K562 (cell line): ENCODE measurements around the gene DNAJB13. TPM values are rescaled to one million over a fixed set of nuclear protein-coding genes. Genes with fewer than 3 reads are reported as not detected.

Experiments
- CBFA2T2 ChIP-seq: fragments of 450-650 bp; conservative IDR thresholded peaks from 2 replicates; pipeline ENCODE4 v1.6.1; 2017; ENCODE audit warnings: mild to moderate bottlenecking
- EGR1 ChIP-seq: fragments of 450-650 bp; conservative IDR thresholded peaks from 2 replicates; pipeline ENCODE4 v1.6.1; 2017; ENCODE audit warnings: mild to moderate bottlenecking
- EHMT2 ChIP-seq: fragments of 450-650 bp; IDR thresholded peaks from 2 replicates; pipeline ENCODE4 v1.6.1; 2018; ENCODE audit warnings: antibody characterized with exemption
- GATAD2B ChIP-seq: fragments of 450-650 bp; IDR thresholded peaks from 2 replicates; pipeline ENCODE4 v1.6.1; 2017; ENCODE audit warnings: mild to moderate bottlenecking, borderline replicate concordance
- MAFG ChIP-seq: fragments of 450-650 bp; conservative IDR thresholded peaks from 2 replicates; pipeline ENCODE4 v1.6.1; 2016; ENCODE audit warnings: missing genetic modification characterization, missing compliant biosample characterization
- MAFK ChIP-seq: IDR thresholded peaks from 2 replicates; pipeline ENCODE4 v1.6.1; 2011; ENCODE audit warnings: low read length, improper control_type of control experiment
- MTA3 ChIP-seq: fragments of 450-650 bp; formaldehyde crosslinking; IDR thresholded peaks from 2 replicates; pipeline ENCODE4 v1.6.1; 2017; ENCODE audit warnings: mild to moderate bottlenecking, borderline replicate concordance
- MYNN ChIP-seq, 2 experiments: sonication (generic); formaldehyde crosslinking in 1 of 2; IDR thresholded peaks; 2 replicates each; pipeline versions ENCODE4 v1.5.0 to v1.6.1; 2016 to 2020; ENCODE audit warnings: antibody characterized with exemption in 1 of 2, missing genetic modification reagents in 1 of 2
- NCOA1 ChIP-seq: fragments of 450-650 bp; IDR thresholded peaks from 2 replicates; pipeline ENCODE4 v1.6.1; 2016; ENCODE audit warnings: low read depth
- NCOA4 ChIP-seq: fragments of 450-650 bp; IDR thresholded peaks from 2 replicates; pipeline ENCODE4 v1.6.1; 2018; ENCODE audit warnings: mild to moderate bottlenecking; ENCODE audit not compliant: partially characterized antibody
- NR1H2 ChIP-seq: sonication (generic); formaldehyde crosslinking; IDR thresholded peaks from 2 replicates; pipeline ENCODE4 v1.4.0; 2020; ENCODE audit warnings: mild to moderate bottlenecking, missing genetic modification reagents
- NR3C1 ChIP-seq: sonication (generic); formaldehyde crosslinking; IDR thresholded peaks from 2 replicates; pipeline ENCODE4 v1.8.1; 2022; ENCODE audit warnings: missing genetic modification reagents
- PHF8 ChIP-seq: fragments of 200-600 bp; sonication (generic); IDR thresholded peaks from 2 replicates; pipeline ENCODE4 v1.6.1; 2012; ENCODE audit warnings: mixed run types, mild to moderate bottlenecking, inconsistent platforms, low read length, moderate library complexity, borderline replicate concordance
- RB1 ChIP-seq: fragments of 450-650 bp; IDR thresholded peaks from 2 replicates; pipeline ENCODE4 v1.6.1; 2017; ENCODE audit warnings: low read depth, mild to moderate bottlenecking
- RBFOX2 ChIP-seq: fragments of 200-400 bp; formaldehyde crosslinking; IDR thresholded peaks from 2 replicates; pipeline ENCODE4 v1.6.1; 2017; ENCODE audit warnings: low read depth, mild to moderate bottlenecking, low read length, moderate library complexity
- SMARCB1 ChIP-seq: IDR thresholded peaks from 2 replicates; pipeline ENCODE4 v1.6.1; 2011; ENCODE audit warnings: improper control_type of control experiment, low read depth; ENCODE audit not compliant: insufficient read length
- SMARCC2 ChIP-seq: fragments of 450-650 bp; IDR thresholded peaks from 2 replicates; pipeline ENCODE4 v1.6.1; 2017; ENCODE audit warnings: antibody characterized with exemption, moderate library complexity, mild to moderate bottlenecking, low read depth
- SREBF1 ChIP-seq: fragments of 150-350 bp; IDR thresholded peaks from 2 replicates; pipeline ENCODE4 v1.6.1; 2014; ENCODE audit warnings: antibody characterized with exemption, low read depth, low read length, borderline replicate concordance
- SRF ChIP-seq, 2 experiments: fragments of 250-450, 450-650 bp in 1 of 2; sonication (Bioruptor Pico) in 1 of 2; sonication (generic) in 1 of 2; formaldehyde crosslinking; IDR thresholded peaks; 2 replicates each; pipeline versions ENCODE4 v1.5.0 to v1.5.1; 2020 to 2022; ENCODE audit warnings: mild to moderate bottlenecking in 1 of 2, missing genetic modification reagents in 1 of 2
- SUPT5H ChIP-seq: fragments of 450-650 bp; IDR thresholded peaks from 2 replicates; pipeline ENCODE4 v1.6.1; 2016
- ZBTB2 ChIP-seq: fragments of 450-650 bp; IDR thresholded peaks from 2 replicates; pipeline ENCODE4 v1.6.1; 2016; ENCODE audit warnings: antibody characterized with exemption
- ZKSCAN1 ChIP-seq: fragments of 150-350 bp; IDR thresholded peaks from 2 replicates; pipeline ENCODE4 v1.6.1; 2016; ENCODE audit warnings: low read depth, low read length
- polyA plus RNA-seq, 8 experiments: library from polyadenylated mRNA; depleted of rRNA in 4 of 8; stranded (reverse) in 5 of 8; unstranded in 3 of 8; fragments of >200 nt; fragmentation: Nextera tagmentation in 2 of 8; fragmentation: Illumina TruSeq in 1 of 8; extraction: Ambion mirVana in 2 of 8; extraction: Trizol in 1 of 8; gene quantifications; 2 replicates each; pipeline versions ENCODE4 v1.2.1 to v1.2.3, GENCODE V29; 2011 to 2014; ENCODE audit warnings: inconsistent platforms in 1 of 8, missing spikeins in 1 of 8
- total RNA-seq, 7 experiments: library from RNA; depleted of rRNA in 6 of 7; stranded (reverse); fragments of >200 nt in 6 of 7; fragmentation: Illumina TruSeq in 2 of 7; extraction: Trizol in 2 of 7; gene quantifications; 2 replicates each; pipeline versions ENCODE4 v1.2.1 to v1.2.3, GENCODE V29; 2011 to 2021; ENCODE audit warnings: low replicate concordance in 1 of 7
- TF ChIP-seq, protein P1 (sequence below): fragments of 250-450 bp; sonication (Bioruptor Pico); IDR thresholded peaks from 2 replicates; pipeline ENCODE4 v1.8.0; 2022; ENCODE audit warnings: moderate library complexity, mild to moderate bottlenecking, inconsistent platforms
- TF ChIP-seq, protein P2 (sequence below): fragments of 450-650 bp; formaldehyde crosslinking; IDR thresholded peaks from 2 replicates; pipeline ENCODE4 v1.4.0; 2022; ENCODE audit warnings: missing genetic modification characterization

Gene DNAJB13
- total and polyA plus RNA-seq, 9 of the 15 experiments (the other 6 are each of a cell fraction or from before 2014, with no cell fraction given): 0.14 TPM; not detected in 8

DNA sequence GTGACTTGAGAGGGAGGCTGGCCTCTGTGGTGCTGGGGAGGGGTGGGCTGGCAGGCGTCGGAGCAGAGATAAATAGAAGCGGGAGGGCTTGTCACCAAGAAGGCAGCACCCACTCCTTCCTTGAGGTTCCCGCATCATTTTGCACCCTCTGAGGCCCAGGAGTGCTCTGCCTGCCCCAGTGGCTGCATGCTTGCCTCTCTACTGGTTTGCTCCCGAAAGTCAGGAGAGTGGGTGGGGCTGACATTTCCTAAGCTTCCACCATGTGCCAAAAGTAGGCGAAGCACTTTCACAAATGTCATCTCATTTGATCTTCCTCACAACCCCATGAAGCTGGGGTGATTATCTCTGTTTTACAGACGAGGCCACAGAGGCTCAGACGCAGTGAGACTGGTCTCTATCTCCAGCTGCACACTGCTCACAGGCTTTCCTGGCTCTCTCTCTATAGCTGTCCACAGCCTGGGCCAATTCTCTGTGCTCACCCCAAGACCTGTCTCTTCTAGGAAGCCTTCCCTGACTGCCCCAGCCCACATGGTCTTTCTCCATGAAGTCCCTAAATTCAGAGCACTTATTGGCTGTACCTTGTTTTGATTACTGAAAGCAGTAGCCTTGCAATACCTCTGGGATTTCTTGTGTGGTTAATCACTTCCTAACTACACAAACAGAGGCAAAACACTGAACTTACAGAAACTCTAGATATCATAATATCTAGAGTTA is 60.7 kb downstream of the DNAJB13 start (continued):
- TF ChIP-seq NCOA1: peak; percentile 86; the same call in 1 of the 2 replicates
- peak; percentile 61 for TF ChIP-seq RB1
- peak; percentile 33 for TF ChIP-seq NCOA4
- peak; percentile 15; the same call in 1 of the 2 replicates for TF ChIP-seq MAFG
- TF ChIP-seq GATAD2B: peak; percentile 85
- no peak for TF ChIP-seq SMARCB1
- TF ChIP-seq EHMT2: peak; percentile 45; the same call in 1 of the 2 replicates
- TF ChIP-seq, protein P1, sequence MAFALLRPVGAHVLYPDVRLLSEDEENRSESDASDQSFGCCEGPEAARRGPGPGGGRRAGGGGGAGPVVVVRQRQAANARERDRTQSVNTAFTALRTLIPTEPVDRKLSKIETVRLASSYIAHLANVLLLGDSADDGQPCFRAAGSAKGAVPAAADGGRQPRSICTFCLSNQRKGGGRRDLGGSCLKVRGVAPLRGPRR (CRISPR knock-in tag): peak; percentile 83
- TF ChIP-seq SRF (CRISPR knock-in tag; IDR thresholded peaks at IDR 0.05): no peak; a peak in 1 of 4 replicates
- peak; percentile 83; the same call in 1 of the 2 replicates for TF ChIP-seq MTA3
- TF ChIP-seq SUPT5H: no peak
- no peak for TF ChIP-seq PHF8
- TF ChIP-seq ZKSCAN1: peak; percentile 82
- peak; percentile 98 for TF ChIP-seq CBFA2T2
- peak; percentile 66; the same call in 1 of the 2 replicates for TF ChIP-seq NR1H2 (CRISPR knock-in tag)
- TF ChIP-seq ZBTB2: peak; percentile 46; the same call in 1 of the 2 replicates
- peak; percentile 93 for TF ChIP-seq SMARCC2
- no peak for TF ChIP-seq NR3C1
- peak; percentile 91 for TF ChIP-seq SREBF1
- TF ChIP-seq, protein P2, sequence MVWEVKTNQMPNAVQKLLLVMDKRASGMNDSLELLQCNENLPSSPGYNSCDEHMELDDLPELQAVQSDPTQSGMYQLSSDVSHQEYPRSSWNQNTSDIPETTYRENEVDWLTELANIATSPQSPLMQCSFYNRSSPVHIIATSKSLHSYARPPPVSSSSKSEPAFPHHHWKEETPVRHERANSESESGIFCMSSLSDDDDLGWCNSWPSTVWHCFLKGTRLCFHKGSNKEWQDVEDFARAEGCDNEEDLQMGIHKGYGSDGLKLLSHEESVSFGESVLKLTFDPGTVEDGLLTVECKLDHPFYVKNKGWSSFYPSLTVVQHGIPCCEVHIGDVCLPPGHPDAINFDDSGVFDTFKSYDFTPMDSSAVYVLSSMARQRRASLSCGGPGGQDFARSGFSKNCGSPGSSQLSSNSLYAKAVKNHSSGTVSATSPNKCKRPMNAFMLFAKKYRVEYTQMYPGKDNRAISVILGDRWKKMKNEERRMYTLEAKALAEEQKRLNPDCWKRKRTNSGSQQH (CRISPR knock-in tag): peak; percentile 87
- peak; percentile 52; the same call in 1 of the 2 replicates for TF ChIP-seq EGR1
- TF ChIP-seq RBFOX2: peak; percentile 60
- TF ChIP-seq MYNN (IDR thresholded peaks at IDR 0.05): peak; percentile 80
- TF ChIP-seq MYNN (CRISPR knock-in tag; IDR thresholded peaks at IDR 0.05): no peak
- TF ChIP-seq MAFK: no peak
